Measurements from ENCODE around the gene ANKRD12. TPM values are rescaled to one million over a fixed set of nuclear protein-coding genes. Genes with fewer than 3 reads are reported as not detected.

Gene ANKRD12
- total RNA-seq, 1 experiment from 2014 or later: 43.4 TPM

- TF ChIP-seq ZNF512 (CRISPR knock-in tag; IDR thresholded peaks at IDR 0.05; ENCODE audit: borderline replicate concordance) (no peak), TEAD4 (CRISPR knock-in tag; IDR thresholded peaks at IDR 0.05) (no peak), ZNF263 (CRISPR knock-in tag; IDR thresholded peaks at IDR 0.05; ENCODE audit: low read depth) (no peak), FOXJ3 (CRISPR knock-in tag; IDR thresholded peaks at IDR 0.05; ENCODE audit: borderline replicate concordance) (no peak), SMAD3 (CRISPR knock-in tag; IDR thresholded peaks at IDR 0.05; ENCODE audit: borderline replicate concordance) (no peak), ETV6 (CRISPR knock-in tag; IDR thresholded peaks at IDR 0.05) (no peak), ZNF423 (CRISPR knock-in tag; IDR thresholded peaks at IDR 0.05) (no peak), RELA (CRISPR knock-in tag; IDR thresholded peaks at IDR 0.05; ENCODE audit: borderline replicate concordance) (no peak), ATF1 (CRISPR knock-in tag; IDR thresholded peaks at IDR 0.05) (no peak), KAT7 (CRISPR knock-in tag; IDR thresholded peaks at IDR 0.05; ENCODE audit: borderline replicate concordance) (no peak), NFATC4 (CRISPR knock-in tag; IDR thresholded peaks at IDR 0.05) (no peak), E2F1 (CRISPR knock-in tag; IDR thresholded peaks at IDR 0.05) (no peak), FOXP4 (CRISPR knock-in tag; IDR thresholded peaks at IDR 0.05) (no peak), AFF4 (CRISPR knock-in tag; IDR thresholded peaks at IDR 0.05; ENCODE audit: borderline replicate concordance) (no peak), TEAD1 (CRISPR knock-in tag; IDR thresholded peaks at IDR 0.05) (no peak)
Measured at GRCh38 chr18:9100796-9101195, 35.8 kb upstream of the ANKRD12 start (continued).

GRCh38 chr18:9101730-9102507 is 34.7 kb upstream of the ANKRD12 start:
- peak overlapping the region; percentile 22; the same call in 1 of the 2 replicates for H3K27ac Mint-ChIP-seq
- no peaks in the 10 kb centered on the region; the same call in 1 of the 2 replicates for H3K27me3 Mint-ChIP-seq (ENCODE audit: low read depth)
- H3K4me1 Mint-ChIP-seq: peaks cover 52% of the 10 kb centered on the region
- no peaks in the 10 kb centered on the region for H3K9me3 Mint-ChIP-seq
- DNase-seq (ENCODE audit: low spot score): no peak
- ChIA-PET POLR2A (interaction anchor here (0.6 kb wide), 1 partner anchor 34 kb away, joined by 4 read pairs; no protein-coding TSS in a partner anchor), CTCF (interaction anchor here (1.4 kb wide), 1 partner anchor 29 kb away, joined by 5 read pairs; no protein-coding TSS in a partner anchor)
- ATAC-seq: no peak
- peak overlapping the region; percentile 72 for H3K4me3 Mint-ChIP-seq
- TF ChIP-seq ZNF423 (CRISPR knock-in tag; IDR thresholded peaks at IDR 0.05) (peak; percentile 77), CREM (CRISPR knock-in tag; IDR thresholded peaks at IDR 0.05) (no peak)
- no peaks in the 10 kb centered on the region for H3K36me3 Mint-ChIP-seq
